GM18517 (cell line): ENCODE results near the gene GSTO2.

Source experiments
- ATAC-seq: cut with Tn5 transposase; IDR thresholded peaks from one replicate; pipeline ENCODE4 v1.9.1; 2021; ENCODE audit warnings: mild to moderate bottlenecking, moderate library complexity; ENCODE audit not compliant: unreplicated experiment

GSTO2 gene

DNA sequence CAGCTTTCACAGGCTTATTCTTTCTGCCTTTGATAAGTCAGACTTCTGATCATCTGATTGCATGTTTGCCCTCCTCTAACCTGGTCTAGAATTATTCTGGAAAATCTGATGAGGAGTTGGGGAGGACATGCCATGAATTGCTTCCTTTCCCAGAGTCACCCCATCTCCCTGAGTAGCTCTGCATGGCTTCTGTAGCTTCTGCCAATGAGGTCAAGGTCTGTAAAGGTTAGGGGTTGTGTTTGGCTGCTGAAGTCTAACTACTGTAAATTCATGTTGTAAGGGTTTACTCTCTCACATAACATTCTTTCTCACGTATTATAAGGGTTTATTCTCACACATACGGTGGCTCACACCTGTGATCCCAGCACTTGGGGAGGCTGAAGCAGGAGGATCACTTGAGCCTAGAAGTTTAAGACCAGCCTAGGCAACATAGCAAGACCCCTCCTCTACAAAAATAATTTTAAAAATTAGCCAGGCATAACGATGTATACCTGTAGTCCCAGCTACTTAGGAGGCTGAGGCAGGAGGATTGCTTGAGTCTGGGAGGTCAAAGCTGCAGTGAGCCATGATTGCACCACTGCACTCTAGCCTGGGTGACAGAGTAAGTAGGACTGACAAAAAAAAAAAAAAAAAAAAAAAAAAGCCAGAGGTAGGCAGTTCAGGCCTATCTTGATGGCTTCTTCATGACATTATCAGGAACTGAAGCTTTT lies 10.7 kb downstream of the GSTO2 start:
- no peak for ATAC-seq

DNA sequence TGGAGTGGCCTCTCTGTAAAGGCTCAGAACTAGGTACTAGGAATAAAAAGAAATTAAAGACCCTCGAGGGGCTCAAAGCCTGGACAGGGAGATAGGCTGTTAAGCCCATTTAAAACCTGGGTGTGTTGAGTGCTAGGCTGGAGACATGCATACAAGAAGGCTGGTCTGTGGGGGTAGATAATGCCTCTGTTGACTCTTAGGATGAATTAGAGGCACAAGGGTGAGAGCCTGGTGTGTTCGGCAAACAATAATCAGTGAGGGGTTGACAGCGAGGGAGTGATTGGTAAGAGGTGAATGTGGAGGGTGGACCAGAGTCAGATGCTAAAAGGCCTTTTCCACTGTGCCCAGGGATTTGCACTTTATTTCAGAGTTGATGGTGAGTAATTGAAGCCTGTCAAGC lies 12.7 kb downstream of the GSTO2 start:
- ATAC-seq = no peak

DNA sequence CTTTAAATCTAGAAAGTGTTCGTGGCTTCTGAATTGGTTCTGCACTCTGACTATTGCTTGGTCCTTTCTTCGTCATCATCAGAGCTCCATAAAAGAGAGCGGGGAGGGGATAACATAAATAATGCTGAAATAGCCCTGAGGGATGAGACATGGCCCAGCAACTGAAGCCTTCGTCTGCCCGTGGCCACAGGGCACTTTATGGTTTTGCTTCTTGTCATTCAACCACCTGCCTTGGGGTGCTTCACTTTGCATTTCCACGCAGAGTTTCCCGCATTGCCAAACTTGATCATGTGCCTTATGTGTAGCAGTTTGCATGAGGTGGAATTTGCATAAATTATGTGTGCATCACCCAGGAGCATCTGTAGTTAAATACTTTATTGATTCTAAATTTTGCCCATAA lies 15.9 kb downstream of the GSTO2 start:
- ATAC-seq = no peak

DNA sequence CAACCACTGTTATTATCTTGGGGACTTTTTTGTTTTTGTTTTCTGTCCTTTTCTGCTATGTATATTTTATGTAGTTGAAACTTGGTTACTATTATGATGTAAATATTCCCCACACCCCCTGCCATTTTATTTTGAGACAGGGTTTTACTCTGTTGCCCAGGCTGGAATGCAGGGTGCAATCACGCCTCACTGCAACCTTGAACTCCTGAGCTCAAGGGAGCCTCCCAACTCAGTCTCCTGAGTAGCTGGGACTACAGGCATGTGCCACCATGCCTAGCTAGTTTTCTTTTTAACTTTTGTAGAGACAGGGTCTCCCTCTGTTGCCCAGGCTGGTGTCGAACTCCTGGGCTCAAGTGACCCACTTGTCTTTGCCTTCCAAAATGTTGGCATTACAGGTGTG lies 18.0 kb downstream of the GSTO2 start:
- ATAC-seq = no peak

DNA sequence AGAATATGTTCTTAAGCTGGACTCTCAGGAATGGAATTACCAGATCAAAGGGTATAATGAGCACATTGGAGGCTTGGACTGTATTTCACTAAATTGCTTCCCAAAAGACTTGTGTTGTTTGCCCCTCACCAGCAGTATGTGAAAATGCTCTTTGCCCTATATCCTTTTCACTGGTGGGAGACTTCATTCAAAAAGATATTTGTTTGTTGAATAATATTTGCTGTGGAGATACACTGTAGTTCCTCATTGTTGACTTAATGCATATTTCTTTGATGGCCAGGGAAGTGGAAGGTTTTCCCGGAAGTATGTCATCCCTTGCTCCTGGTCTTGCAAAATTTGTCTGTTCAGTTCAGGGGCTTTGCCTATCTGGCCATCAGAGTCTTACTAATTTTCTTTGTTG lies 19.4 kb downstream of the GSTO2 start:
- ATAC-seq = no peak

DNA sequence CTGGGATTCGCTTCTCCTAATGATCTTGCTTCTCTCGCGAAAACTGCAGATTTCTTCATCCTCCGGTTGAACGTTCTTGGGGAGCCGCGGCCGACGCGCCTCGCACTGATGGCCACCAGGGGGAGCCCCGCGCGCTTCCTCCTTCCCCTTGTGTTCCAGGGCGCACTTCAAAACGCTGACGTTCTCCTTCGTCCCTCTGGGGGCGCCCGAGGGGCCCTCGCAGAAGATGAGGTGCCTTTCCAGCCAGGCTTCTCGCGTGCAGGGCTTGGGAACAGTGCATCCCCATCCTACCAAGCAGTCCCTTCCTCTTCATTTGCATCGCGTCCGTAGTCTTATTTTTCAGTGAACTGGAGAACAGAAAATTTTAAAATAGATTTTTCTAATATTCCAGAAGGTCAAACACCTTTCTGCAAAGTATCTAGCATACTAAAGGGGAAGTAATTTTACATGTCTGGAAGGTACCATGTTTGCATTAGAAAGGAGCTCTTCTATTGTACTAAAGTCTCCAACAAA lies 22.5 kb downstream of the GSTO2 start:
- ATAC-seq = peak; percentile 89

DNA sequence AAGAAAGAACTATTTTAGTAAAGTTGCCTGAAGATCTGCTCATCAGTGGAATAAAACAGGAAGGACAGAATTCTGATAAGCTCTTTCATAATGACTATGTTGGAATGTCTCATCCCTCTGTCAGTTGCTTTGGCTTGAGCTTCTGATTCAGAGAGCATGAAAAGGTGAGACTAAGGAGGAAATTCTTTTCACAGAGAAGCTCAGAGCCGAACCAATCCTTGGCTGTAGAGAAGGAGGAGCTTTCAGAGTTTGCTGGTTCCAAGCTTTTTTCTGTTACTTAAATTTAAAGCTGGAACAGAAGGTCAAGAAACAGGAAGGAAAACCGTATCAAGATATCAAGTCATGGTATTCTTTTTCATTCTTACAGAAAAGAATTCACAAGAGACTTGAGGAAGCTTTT lies 24.0 kb downstream of the GSTO2 start:
- no peak for ATAC-seq

DNA sequence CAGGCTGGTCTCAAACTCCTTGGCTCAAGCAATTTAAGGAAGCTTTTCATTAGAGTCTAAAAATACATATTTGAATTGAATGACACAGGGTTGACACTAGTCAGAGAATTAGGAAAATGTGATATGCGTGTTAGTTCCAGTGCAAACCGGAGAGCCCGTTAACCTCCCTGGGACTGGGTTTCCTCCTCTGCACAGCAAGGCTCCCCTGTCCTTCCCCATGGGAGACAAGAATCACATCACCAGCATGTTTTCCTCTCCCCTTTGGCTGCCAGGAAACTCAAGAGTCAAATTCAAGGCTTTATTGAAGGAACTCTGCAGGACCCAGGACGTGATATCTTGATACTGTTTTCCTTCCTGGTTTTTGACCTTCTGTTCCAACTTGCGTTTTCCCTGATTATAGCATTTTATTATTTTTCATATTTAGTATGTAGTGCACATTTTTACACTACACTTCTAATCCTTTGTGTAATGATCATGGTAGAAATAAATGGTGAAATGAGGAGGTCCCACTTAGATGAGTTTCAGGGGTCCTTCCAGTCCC lies 24.9 kb downstream of the GSTO2 start:
- ATAC-seq = no peak

DNA sequence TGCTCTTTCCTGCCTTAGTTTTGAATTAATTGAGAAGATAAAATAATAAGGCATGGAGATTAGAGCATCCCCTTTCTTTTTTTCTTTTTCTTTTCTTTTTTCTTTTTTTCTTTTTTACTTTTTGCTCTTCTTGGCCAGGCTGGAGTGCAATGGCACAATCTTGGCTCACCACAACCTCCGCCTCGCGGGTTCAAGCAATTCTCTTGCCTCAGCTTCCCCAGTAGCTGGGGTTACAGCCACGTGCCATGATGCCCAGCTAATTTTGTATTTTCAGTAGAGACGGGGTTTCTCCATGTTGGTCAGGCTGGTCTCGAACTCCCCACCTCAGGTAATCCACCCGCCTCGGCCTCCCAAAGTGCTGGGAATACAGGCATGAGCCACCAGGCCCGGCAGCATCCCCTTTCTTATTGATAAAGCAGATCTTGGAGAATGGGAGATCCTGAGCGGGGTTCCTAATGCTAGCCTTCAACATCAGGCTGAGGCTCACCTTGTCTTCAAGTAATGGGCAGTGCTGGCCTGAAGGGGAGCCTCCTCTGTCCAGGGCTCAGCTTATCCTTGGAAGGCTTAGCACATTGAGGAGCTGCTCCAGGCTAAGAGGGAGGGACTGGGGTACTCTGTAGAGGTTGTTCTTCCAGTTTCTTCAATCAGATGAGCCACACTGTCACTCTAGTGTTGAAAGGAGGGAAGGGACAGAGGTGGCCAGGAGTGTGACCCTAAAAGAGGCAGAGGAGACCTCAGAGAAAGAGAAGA lies 27.9 kb downstream of the GSTO2 start:
- no peak for ATAC-seq

DNA sequence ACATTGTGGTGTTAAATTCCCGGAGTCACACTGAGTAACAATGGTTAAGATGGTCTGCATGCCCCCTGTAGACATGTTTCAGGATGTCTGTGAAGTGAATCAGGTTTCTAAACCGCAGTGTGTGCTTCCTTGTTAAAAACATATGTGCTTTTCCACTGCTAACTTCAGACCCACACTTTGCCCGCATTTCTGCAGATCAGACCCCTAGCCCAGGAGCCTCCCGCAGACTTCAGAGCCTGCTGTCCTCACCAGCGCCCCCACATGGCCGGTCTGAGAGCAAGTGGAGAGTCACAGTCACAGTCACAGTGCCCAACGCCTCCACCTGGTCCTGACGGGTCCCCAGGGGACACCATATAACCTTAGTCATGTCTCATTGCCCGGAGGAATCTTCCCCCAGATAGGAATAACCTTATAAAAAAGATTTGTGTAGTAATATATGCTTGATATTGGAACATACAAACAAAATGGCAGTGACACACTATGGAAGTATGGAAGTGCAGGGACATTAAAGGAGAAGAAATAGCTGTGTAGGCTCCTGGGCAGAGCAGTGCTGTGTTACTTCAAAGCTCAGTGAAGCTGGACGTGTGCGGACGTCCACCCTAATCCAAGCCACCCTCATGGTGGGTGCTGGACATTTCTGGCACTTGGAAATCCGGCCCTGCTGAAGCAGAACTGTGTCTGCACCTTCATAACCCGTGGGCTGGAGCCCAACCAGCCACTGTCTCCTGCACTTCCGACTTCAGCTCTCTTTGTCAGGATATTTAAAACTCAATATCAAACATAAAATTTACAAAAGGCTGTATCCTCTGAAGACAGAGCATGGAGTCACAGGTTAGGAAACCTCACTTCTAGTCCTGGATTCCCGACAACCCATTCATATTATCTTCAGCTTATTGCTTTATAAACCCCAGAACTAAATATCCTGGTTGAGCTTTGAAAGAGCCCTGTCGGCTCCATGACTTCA lies 29.0 kb downstream of the GSTO2 start:
- no peak for ATAC-seq

DNA sequence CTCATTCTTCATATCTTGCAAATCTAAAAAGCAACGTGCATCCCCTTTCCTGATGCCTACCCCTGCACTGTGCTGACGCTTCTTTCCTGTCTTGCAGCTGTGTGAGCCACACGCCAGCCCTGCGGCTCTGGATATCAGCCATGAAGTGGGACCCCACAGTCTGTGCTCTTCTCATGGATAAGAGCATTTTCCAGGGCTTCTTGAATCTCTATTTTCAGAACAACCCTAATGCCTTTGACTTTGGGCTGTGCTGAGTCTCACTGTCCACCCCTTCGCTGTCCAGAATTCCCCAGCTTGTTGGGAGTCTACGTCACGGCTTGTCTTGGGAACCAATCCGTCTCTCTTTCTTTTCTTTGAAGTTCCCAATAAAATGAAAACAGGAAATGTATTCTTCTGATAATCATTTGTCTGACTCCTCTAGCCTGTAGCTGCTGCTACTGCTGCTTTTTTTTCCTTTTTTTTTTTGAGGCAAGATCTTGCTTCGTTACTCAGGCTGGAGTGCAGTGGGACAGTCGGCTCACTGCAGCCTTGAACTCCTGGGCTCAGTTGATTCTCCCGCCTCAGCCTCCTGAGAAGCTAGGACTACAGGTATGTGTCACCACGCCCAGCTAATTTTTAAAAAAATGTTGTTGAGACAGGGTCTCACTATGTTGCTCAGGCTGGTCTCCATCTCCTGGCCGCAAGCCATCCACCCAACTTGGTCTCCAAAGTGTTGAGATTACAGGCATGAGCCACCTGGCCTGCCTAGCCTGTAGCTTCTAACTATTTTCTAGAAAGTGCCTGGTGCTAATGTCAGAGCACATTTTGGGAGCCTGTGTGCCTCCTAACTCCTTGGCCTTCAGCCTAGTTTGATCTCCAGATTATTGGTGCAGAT lies 30.3 kb downstream of the GSTO2 start:
- ATAC-seq = no peak

DNA sequence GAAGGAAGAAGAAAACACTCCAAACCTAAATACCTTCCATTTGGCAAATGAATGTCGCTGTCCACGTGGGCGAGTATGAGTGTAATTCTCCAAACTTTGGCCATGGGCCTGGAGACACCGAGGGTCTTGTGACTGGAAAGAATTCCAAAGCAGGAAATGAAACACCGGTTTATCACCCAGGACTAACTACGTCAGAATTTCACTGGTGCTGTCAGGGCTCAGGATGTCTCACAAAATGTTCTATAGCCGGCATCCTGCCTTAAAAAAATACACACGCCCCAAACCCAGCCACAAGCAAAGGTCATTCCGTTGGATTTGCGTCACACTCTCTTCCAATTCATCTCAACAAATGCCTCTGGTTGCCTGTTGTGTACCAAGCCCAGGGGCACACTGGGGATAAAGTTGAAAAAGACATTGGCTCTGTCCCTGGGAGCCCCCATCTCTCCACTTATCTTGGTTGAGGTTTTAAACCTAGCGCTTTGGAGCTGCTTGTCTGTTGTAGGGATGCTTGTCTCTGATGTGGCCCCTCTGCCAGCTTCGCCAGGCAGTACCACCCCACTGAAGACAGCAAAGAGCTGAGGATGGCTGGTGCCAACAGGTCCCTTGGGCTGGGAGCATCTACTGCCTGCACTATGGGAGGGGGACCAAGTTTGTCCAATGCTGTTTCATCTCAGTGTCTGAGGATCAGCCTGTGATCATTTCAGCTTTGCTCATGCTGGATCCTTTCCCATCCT lies 31.2 kb downstream of the GSTO2 start:
- no peak for ATAC-seq

DNA sequence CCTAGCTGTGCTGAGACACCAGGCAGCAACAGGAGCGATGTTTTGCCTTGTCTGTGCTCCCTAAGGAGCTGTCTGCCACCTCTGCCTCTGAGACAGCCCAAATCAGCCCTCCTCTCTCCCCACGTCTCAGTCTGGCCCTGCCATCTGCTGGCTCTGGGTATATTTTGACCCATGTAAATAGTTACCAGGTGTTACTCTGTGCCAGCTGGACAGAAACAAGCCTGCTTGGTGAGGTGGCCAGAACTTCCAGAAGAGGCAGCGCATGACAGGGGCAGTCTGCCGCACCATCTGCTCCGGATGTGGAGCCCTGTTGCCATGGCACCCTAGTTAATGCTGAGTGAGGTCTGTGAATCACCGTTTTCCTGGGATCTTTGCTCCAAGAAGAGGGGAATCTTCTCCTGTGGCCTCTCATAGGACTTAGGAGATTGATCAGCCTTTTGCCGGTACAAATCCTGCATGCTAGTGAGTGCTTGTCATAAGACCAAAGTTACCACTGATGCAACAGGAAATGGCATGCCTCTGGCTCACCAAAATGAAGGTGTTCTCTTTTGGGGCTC lies 31.8 kb downstream of the GSTO2 start:
- no peak for ATAC-seq

DNA sequence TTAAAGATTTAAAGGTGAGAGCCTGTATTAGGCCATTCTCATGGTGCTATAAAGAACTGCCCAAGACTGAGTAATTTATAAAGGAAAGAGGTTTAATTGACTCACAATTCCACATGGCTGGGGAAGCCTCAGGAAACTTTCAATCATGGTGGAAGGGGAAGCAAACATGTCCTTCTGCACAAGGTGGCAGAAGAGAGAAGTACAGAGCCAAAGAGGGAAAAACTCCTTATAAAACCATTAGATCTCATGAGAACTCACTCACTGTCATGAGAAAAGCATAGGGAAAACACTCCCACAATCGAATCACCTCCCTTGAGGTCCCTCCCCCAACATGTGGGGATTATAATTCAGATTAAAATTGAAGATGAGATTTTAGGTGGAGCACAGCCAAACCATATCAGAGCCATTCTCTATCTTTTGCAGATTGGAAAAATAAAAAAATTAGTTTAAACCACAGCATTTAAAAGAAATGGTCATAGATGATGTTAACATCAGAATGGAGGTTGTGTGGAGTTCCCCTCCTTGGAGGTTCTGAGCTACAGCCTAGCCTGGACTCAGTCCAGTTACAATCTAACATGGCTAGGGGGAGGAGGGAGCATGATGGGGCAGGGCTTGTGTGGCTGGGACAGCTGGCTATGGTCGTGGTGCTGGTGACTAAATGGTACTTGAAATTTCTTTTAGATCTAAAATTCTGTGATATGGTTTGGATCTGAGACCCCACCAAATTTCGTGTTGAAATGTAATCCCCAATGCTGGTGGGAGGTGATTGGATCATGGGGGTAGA lies 33.1 kb downstream of the GSTO2 start:
- ATAC-seq = no peak

DNA sequence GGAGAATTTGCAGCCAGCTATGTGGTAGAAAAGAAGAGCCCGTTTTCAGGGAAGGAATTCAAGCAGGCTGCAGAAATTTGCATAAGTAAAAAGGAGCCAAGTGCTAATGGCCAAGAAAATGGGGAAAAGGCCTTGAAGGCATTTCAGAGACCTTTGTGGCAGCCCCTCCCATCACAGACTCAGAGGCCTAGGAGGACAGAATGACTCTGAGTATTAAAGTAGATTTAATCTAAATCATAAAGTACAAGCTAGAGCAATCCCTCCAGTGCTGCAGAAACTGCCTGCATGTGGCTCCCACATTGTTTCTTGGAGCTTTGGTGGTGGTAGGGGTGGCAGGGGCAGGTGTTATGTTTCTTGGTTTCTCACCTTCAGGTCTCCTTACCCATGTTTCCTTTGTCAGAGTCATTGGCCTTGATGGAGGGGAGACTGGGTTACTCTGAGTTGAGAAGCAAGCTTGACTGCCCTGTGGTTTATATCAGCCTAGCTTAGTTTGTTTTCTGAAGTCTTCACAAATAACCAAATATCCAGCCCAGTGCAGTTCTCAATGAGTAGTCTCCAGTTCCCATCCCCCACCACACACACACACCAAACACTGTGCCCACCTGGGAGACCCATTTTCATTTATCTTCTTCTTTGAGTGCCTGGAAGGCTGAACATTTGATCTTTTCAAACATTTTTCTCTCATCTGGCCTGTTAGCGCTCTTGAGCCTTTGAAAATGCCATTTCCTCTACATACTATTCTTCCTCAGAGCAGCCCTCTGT lies 34.8 kb downstream of the GSTO2 start:
- ATAC-seq = no peak

DNA sequence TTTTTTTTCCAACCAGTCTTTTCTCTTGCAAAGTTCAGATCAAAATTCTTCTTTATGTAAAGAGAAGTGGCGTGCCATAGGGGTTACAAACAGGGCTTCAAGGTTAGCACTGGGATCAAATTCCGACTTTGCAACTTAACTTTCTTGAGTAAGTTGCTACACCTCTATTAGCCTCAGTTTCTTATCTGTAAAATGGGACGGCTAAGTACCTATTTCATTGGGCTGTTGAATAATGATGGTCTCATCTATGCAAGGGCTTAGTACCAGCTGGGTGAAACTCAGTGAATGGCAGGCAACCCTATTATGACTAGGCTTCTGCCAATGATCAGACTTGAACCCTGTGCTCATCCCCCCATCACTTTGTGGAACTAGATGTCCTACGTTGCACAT lies 35.4 kb downstream of the GSTO2 start:
- no peak for ATAC-seq

DNA sequence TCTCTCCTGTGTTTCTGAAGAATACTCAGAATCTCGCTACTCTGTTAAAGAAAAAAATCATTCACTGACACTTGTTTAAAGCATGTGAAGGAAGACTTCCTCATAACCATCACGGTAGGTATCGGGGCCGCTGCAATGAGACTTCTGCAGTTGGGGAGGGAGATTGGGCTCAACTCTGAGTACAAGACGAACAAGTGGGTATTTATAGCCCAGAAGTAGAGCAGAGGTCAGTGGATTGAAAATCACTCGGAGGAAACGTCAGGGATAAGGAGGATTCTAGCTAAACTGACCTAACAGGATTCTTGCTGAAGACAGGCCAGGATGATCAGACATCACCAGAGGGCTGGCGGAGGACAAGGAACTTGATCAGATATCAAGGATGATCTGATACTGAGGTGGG lies 35.9 kb downstream of the GSTO2 start:
- ATAC-seq = no peak

DNA sequence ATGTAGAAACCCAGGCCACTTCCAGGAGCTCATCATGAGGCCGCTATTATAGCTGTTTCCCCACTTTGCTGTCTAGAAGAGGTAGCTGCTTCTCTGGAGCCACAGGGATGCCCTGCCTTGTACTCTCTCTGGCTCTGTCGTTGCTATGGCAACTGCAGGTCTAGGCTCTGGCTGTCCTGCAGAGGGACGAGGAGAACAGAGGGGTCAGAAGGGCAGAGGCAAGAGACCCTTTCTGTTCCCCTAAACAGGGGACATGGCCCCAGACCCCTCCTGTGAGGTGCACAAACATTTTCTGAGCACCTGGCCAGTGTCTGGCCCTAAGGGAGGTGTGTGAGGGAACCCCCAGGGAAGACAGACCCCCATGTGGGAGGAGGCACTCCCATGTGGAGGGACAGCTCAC lies 37.9 kb downstream of the GSTO2 start:
- no peak for ATAC-seq
